Astrocyte of the cerebellum (primary cell): Measurements from ENCODE around the gene PRKAR1A.

Experiments
- DNase-seq: peaks from one replicate; pipeline ENCODE4 v3.0.0-alpha.2; 2011; ENCODE audit warnings: low read depth
- H3K4me3 ChIP-seq: 2 replicates; pipeline ENCODE4 v1.5.1; 2011; ENCODE audit warnings: mild to moderate bottlenecking, low read depth, low read length, moderate library complexity
- CTCF ChIP-seq: IDR thresholded peaks from 2 replicates; pipeline ENCODE4 v1.5.1; 2012; ENCODE audit warnings: low read length, low read depth, moderate library complexity, mild to moderate bottlenecking; ENCODE audit errors: missing control alignments
- in situ Hi-C: cut with HindIII; loops from 2 replicates; pipeline ENCODE4 v1.10.0; 2017; ENCODE audit warnings: low sequenced_read_pairs

PRKAR1A gene

DNA sequence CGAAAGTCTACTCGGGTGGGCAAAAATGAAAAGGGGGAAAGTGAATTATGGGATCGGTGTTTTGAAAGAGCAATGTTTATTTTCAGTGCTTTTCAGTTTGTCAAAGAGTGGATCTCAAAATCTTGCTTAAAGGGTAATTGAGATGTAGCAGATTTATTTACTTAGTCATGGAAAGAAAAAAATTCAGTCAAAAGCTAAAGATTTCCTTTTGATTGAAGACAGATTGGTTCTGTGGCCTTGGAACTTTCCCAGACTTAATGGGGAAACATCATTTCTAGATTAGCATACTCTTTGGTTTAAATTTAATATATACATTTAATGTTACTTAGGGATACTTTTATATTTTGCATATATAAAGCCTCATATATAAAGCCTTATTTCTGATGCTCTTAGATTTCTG lies 20.6 kb downstream of the PRKAR1A start:
- H3K4me3 ChIP-seq: no peak overlapping the region
- in situ Hi-C loops: no loop called here
- DNase-seq: no peak
- TF ChIP-seq CTCF: no peak

DNA sequence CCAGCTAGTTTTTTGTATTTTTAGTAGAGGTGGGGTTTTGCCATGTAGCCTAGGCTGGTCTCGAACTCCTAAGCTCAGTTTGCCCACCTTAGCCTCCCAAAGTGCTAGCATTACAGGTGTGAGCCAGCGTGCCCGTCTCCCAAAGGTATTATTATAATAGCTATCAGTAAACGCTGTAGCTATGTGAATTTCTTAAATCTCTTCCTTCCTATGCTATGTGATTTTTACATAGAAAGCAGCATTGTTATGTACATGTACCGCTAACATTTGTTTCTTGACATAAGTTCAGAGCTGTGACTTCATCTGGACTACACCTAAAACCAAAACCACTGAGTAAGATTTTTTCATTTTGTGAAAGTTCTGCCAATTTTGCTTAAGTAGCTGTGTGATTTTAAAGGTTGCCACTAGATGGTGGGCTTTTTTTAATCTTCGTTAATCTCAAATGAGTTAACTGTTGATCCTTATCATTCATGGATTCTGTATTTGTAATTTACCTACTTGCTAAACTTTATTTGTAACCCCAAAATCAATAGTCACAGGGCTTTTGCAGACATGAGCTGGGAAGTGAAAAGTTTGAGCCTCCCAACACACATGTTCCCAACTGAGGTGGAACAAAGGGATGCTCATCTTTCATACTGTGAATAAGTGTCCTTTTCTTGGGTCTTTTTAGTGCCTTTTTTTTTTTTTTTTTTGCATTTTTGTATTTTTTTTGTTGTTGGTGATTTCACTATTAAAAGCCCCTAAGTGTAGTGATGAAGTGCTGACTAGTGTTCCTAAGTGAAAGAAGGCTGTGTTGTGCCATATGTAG lies 21.9 kb downstream of the PRKAR1A start:
- in situ Hi-C loops: no loop called here
- no peak overlapping the region for H3K4me3 ChIP-seq
- DNase-seq: peak; percentile 57
- TF ChIP-seq CTCF: peak; percentile 48

GRCh38 chr17:68534695-68535088 lies 22.5 kb downstream of the PRKAR1A start:
- in situ Hi-C loops: no loop called here
- no peak for DNase-seq
- no peak for TF ChIP-seq CTCF
- H3K4me3 ChIP-seq: no peak overlapping the region

DNA sequence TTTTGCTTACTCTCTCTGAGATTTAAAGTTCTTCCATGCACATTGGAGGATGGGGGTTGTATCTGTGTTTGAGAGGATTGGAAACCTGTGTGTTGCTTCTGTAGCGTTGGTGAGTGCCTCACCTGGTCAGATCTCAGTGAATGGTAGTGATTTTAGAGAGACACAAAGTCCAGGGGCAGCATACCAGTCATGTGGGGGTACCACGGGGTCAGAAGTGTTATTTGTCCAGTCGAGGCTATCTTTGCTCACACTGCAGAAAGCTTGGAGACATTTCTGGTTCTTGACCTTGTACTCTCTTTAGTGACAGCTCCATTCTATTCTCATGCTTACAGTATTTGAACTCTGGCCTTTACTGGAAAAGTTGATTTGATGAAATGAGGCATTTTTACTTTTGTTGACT lies 23.7 kb downstream of the PRKAR1A start:
- DNase-seq: no peak

GRCh38 chr17:68539548-68540467 lies 27.6 kb downstream of the PRKAR1A start:
- in situ Hi-C loops: no loop called here
- TF ChIP-seq CTCF: peak; percentile 7
- no peak overlapping the region for H3K4me3 ChIP-seq
- DNase-seq: no peak

More for the DNA sequence above, 23.7 kb downstream of the PRKAR1A start:
- H3K4me3 ChIP-seq: no peak overlapping the region
- in situ Hi-C loops: no loop called here
- no peak for TF ChIP-seq CTCF

DNA sequence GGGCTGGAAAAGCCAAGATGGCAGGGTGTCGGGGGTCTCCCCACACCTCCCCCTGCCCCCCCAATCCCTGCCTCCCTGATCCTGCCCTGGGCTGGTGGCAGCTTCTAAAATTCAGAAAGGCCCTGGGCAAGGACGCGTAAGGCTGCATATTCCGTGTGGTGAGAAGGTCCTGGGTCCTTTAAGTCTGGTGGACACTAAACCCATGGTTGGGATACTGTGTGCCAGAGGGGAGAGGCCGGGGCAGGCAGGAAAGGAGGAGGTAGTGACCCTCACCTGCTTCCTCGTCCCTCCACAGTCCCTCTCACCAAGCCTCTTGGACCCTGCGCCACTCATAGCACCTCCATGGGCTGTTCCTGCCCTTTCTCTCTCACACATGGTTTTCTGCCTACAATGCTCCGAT lies 28.8 kb downstream of the PRKAR1A start:
- in situ Hi-C loops: no loop called here
- no peak for TF ChIP-seq CTCF
- DNase-seq: no peak
- H3K4me3 ChIP-seq: no peak overlapping the region
